ENCODE results near the gene DST.

The DST gene

DNA sequence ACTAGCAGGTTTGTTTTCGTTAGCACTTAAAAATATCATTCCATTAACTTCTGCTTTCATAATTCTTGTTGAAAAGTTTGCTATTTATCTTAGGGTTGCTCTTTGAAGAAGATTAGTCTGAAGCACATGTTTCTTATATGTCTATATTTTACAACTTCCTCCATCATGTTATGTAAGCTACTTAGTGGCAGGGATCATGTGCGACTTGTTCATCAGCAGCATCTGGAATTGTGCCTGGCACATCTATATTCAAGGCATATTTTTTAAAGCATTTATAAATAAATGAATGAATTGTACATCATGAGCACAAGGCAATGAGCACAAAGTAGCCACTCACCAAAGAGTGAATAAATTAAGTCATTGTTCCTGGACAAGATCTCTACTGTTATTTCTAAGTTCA is 208.1 kb downstream of the DST start:
- ChIA-PET CTCF (interaction anchor here (0.6 kb wide), 1 partner anchor 1247 kb away, joined by 3 read pairs; no protein-coding TSS in a partner anchor), POLR2A (no interaction called here)
- no peaks in the 10 kb centered on the region for H3K36me3 ChIP-seq (ENCODE audit: control insufficient read depth in 4 of 4, insufficient read depth in 4 of 4, low read length in 3 of 4)
- DNase-seq, result no peak
- no CpG with 5 or more reads among the region's 2 CpGs for WGBS (ENCODE audit: insufficient coverage)
- H3K9me3 ChIP-seq (ENCODE audit: control extremely low read depth in 1 of 5, control insufficient read depth in 4 of 5, insufficient read depth in 2 of 5, low read depth in 1 of 5, low read length in 4 of 5), result peaks cover 0 to 19% (median 5%) of the 10 kb centered on the region in 5 experiments
- H3K27ac ChIP-seq (ENCODE audit: insufficient read depth in 1 of 2, low read depth in 1 of 2, low read length in 2 of 2, poor library complexity in 1 of 2, severe bottlenecking in 2 of 2), result no peak overlapping the region
- H3K4me3 ChIP-seq (ENCODE audit: control insufficient read depth in 1 of 7, extremely low read depth in 1 of 7, insufficient read depth in 4 of 7, low read depth in 2 of 7, low read length in 6 of 7), result no peak overlapping the region
- no peaks in the 10 kb centered on the region for H3K27me3 ChIP-seq (replicated peaks in 2 of 5; ENCODE audit: control insufficient read depth in 4 of 5, insufficient read depth in 5 of 5, low read length in 4 of 5)
- no peaks in the 10 kb centered on the region for H3K4me1 ChIP-seq (ENCODE audit: control extremely low read depth in 1 of 4, control insufficient read depth in 4 of 4, insufficient read depth in 4 of 4, low read length in 3 of 4)

DNA sequence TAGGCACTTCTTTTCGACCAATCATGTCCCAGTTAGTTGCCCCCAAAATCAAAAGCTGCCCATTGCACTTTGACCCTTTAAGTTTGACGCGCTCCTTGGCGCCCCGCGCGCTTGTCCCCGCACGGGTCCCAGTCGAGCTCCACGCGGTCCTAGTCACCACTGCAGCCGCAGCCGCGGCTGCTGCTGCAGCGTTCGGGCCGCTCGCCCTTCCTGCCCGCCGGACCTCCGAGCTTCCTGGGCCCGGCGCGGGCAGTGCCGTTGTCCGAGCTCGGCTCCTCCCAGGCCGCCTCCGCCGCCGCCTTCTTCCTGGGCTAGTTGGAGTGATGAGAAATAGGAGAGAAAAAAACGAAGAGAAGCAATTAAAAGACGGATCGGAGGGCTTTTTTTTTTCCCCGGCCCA is 209.6 kb downstream of the DST start:
- Histone ChIP-seq H3K4me3 (ENCODE audit: control insufficient read depth in 1 of 7, extremely low read depth in 1 of 7, insufficient read depth in 4 of 7, low read depth in 2 of 7, low read length in 6 of 7) (no peak overlapping the region), H3K27ac (ENCODE audit: insufficient read depth in 1 of 2, low read depth in 1 of 2, low read length in 2 of 2, poor library complexity in 1 of 2, severe bottlenecking in 2 of 2) (no peak overlapping the region), H3K27me3 (replicated peaks in 2 of 5; ENCODE audit: control insufficient read depth in 4 of 5, insufficient read depth in 5 of 5, low read length in 4 of 5) (no peaks in the 10 kb centered on the region), H3K36me3 (ENCODE audit: control insufficient read depth in 4 of 4, insufficient read depth in 4 of 4, low read length in 3 of 4) (no peaks in the 10 kb centered on the region), H3K4me1 (ENCODE audit: control extremely low read depth in 1 of 4, control insufficient read depth in 4 of 4, insufficient read depth in 4 of 4, low read length in 3 of 4) (no peaks in the 10 kb centered on the region), H3K9me3 (ENCODE audit: control extremely low read depth in 1 of 5, control insufficient read depth in 4 of 5, insufficient read depth in 2 of 5, low read depth in 1 of 5, low read length in 4 of 5) (peaks cover 0 to 18% (median 5%) of the 10 kb centered on the region in 5 experiments)
- ChIA-PET POLR2A (no interaction called here), CTCF (no interaction called here)
- WGBS (ENCODE audit: insufficient coverage), result 69% methylated on average over 26 of the region's 36 CpGs
- DNase-seq, result no peak

DNA sequence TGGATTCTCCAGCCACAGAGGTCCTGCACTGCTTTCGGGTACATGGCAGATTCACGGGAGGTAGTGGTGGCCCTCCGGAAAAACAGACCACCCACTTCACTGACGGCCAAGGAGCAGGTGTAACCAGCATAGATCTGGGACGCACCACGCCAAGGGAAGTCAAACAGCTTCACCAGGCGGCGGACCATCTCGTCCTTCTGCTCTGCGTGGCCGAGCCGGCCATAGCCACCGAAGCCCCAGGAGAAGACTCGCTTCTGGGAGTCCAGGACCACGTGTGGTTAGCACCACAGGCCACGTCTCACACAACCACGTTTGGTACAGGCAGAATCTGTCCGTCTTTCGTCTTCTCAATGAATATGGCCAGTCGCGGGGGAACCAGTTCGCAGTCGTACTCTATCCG is 210.5 kb downstream of the DST start:
- no peak for DNase-seq
- CTCF ChIA-PET, result no interaction called here
- over 99% methylated on average over 24 of the region's 24 CpGs for WGBS (ENCODE audit: insufficient coverage)
- POLR2A ChIA-PET, result no interaction called here
- Histone ChIP-seq H3K27me3 (replicated peaks in 2 of 5; ENCODE audit: control insufficient read depth in 4 of 5, insufficient read depth in 5 of 5, low read length in 4 of 5) (no peaks in the 10 kb centered on the region), H3K4me1 (ENCODE audit: control extremely low read depth in 1 of 4, control insufficient read depth in 4 of 4, insufficient read depth in 4 of 4, low read length in 3 of 4) (no peaks in the 10 kb centered on the region), H3K4me3 (ENCODE audit: control insufficient read depth in 1 of 7, extremely low read depth in 1 of 7, insufficient read depth in 4 of 7, low read depth in 2 of 7, low read length in 6 of 7) (no peak overlapping the region), H3K36me3 (ENCODE audit: control insufficient read depth in 4 of 4, insufficient read depth in 4 of 4, low read length in 3 of 4) (no peaks in the 10 kb centered on the region), H3K9me3 (ENCODE audit: control extremely low read depth in 1 of 5, control insufficient read depth in 4 of 5, insufficient read depth in 2 of 5, low read depth in 1 of 5, low read length in 4 of 5) (peaks cover 0 to 18% (median 5%) of the 10 kb centered on the region in 5 experiments), H3K27ac (ENCODE audit: insufficient read depth in 1 of 2, low read depth in 1 of 2, low read length in 2 of 2, poor library complexity in 1 of 2, severe bottlenecking in 2 of 2) (no peak overlapping the region)

DNA sequence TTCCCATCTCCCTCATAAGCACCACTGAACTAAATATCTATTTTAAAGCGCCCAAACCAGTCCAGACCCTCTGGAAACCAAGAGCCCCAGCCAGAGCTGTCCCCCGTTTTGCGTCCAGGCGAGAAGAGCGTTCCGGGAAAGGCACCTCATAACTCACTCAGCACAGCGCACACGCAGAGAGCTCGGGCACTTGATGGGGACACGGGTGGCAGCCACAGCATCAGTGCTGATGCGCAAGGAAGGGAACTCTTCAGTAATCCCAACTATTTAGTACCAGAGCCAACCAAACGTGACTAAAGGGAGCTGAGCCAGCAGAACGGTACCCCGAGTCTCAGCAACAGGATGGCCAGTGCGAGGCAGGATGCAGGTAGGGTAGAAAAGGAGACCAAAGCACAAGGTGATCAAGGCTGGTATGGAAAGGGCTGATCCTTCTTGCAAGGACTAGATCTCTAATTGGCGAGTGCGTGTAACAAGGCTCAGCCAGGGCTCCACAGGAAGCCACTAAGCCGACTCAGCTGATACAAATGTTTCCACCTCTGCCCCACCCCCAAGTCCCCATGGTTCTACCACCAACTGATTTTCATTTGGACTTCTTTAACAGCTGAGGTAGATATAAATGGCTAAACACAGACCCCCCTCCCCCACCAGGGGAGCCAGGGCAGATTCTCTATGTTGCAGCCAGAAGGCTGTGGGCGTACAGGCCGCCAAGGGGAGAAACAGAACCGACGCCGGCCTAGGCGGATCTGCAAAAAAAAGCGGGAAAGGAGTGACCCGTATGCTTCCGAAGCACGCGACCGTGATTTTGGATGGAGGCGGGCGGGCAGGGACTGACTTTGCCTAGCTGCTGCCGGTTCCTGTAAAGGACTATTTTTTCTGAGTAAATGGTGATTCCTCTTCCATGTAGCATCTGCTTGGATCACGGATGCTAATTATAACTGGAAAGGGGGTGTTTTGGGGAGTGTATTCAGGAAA is 211.8 kb downstream of the DST start:
- ChIA-PET CTCF (no interaction called here), POLR2A (no interaction called here)
- 97% methylated on average over 24 of the region's 34 CpGs for WGBS (ENCODE audit: insufficient coverage)
- no peaks in the 10 kb centered on the region for H3K4me1 ChIP-seq (ENCODE audit: control extremely low read depth in 1 of 4, control insufficient read depth in 4 of 4, insufficient read depth in 4 of 4, low read length in 3 of 4)
- no peak overlapping the region for H3K27ac ChIP-seq (ENCODE audit: insufficient read depth in 1 of 2, low read depth in 1 of 2, low read length in 2 of 2, poor library complexity in 1 of 2, severe bottlenecking in 2 of 2)
- H3K9me3 ChIP-seq (ENCODE audit: control extremely low read depth in 1 of 5, control insufficient read depth in 4 of 5, insufficient read depth in 2 of 5, low read depth in 1 of 5, low read length in 4 of 5), result peaks cover 0 to 18% (median 5%) of the 10 kb centered on the region in 5 experiments
- H3K4me3 ChIP-seq (ENCODE audit: control insufficient read depth in 1 of 7, extremely low read depth in 1 of 7, insufficient read depth in 4 of 7, low read depth in 2 of 7, low read length in 6 of 7), result no peak overlapping the region
- no peaks in the 10 kb centered on the region for H3K36me3 ChIP-seq (ENCODE audit: control insufficient read depth in 4 of 4, insufficient read depth in 4 of 4, low read length in 3 of 4)
- no peaks in the 10 kb centered on the region for H3K27me3 ChIP-seq (replicated peaks in 2 of 5; ENCODE audit: control insufficient read depth in 4 of 5, insufficient read depth in 5 of 5, low read length in 4 of 5)
- no peak for DNase-seq

DNA sequence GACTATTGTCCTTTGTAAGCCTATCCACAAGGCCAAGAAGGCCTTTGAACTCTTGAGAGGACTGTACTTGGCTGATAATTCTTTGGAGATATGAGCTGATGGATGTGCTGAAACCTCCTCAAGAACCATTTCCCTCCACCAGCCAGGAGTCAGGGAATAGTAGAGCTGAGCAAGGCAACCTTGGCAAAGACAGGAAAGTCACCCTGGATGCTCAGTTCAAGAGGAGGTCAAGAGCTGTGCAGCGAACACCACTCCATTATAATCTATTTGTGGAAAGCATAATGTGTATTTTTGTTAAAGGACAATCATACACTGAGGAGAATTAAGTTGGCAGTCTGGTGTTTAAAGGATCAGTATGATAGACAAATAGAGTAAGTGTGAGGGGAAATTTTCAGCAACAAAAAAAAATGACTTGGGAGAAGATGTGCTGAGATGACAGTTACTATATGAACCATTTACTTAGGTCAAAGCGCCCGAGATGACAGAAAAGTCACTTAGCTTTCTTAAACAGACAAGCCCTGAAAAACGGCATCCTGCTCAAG is 218.1 kb downstream of the DST start:
- no peaks in the 10 kb centered on the region for H3K9me3 ChIP-seq (ENCODE audit: control extremely low read depth in 1 of 5, control insufficient read depth in 4 of 5, insufficient read depth in 2 of 5, low read depth in 1 of 5, low read length in 4 of 5)
- POLR2A ChIA-PET, result no interaction called here
- CTCF ChIA-PET, result no interaction called here
- 95% methylated on average over 3 of the region's 4 CpGs for WGBS (ENCODE audit: insufficient coverage)
- no peak for DNase-seq
- H3K27me3 ChIP-seq (replicated peaks in 2 of 5; ENCODE audit: control insufficient read depth in 4 of 5, insufficient read depth in 5 of 5, low read length in 4 of 5), result peaks cover 0 to 2% (median 0%) of the 10 kb centered on the region in 5 experiments
- no peak overlapping the region for H3K27ac ChIP-seq (ENCODE audit: insufficient read depth in 1 of 2, low read depth in 1 of 2, low read length in 2 of 2, poor library complexity in 1 of 2, severe bottlenecking in 2 of 2)
- no peaks in the 10 kb centered on the region for H3K36me3 ChIP-seq (ENCODE audit: control insufficient read depth in 4 of 4, insufficient read depth in 4 of 4, low read length in 3 of 4)
- no peak overlapping the region for H3K4me3 ChIP-seq (ENCODE audit: control insufficient read depth in 1 of 7, extremely low read depth in 1 of 7, insufficient read depth in 4 of 7, low read depth in 2 of 7, low read length in 6 of 7)
- H3K4me1 ChIP-seq (ENCODE audit: control extremely low read depth in 1 of 4, control insufficient read depth in 4 of 4, insufficient read depth in 4 of 4, low read length in 3 of 4), result no peaks in the 10 kb centered on the region

DNA sequence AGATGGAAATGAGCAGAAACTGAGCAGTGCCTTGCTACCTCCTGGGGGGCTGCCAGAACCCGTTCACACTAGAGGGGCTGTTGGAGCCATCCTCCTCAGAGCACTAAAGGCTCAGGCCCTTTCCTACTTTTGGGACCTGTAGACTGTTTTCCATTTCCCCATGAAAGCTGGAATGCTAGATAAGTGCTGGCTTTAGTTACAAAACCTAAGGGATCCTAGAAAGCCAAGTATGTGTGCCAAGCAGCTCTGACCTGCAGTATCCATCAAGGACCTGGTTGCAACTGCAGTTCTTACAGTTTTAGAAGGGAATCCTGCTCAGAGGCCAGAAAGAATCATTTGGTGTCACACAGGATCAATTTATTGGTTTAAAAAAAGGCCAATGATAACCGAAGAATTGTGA is 218.6 kb downstream of the DST start:
- no peaks in the 10 kb centered on the region for H3K4me1 ChIP-seq (ENCODE audit: control extremely low read depth in 1 of 4, control insufficient read depth in 4 of 4, insufficient read depth in 4 of 4, low read length in 3 of 4)
- no peaks in the 10 kb centered on the region for H3K9me3 ChIP-seq (ENCODE audit: control extremely low read depth in 1 of 5, control insufficient read depth in 4 of 5, insufficient read depth in 2 of 5, low read depth in 1 of 5, low read length in 4 of 5)
- CTCF ChIA-PET, result no interaction called here
- H3K27ac ChIP-seq (ENCODE audit: insufficient read depth in 1 of 2, low read depth in 1 of 2, low read length in 2 of 2, poor library complexity in 1 of 2, severe bottlenecking in 2 of 2), result no peak overlapping the region
- no peak overlapping the region for H3K4me3 ChIP-seq (ENCODE audit: control insufficient read depth in 1 of 7, extremely low read depth in 1 of 7, insufficient read depth in 4 of 7, low read depth in 2 of 7, low read length in 6 of 7)
- 80% methylated on average over 2 of the region's 2 CpGs for WGBS (ENCODE audit: insufficient coverage)
- DNase-seq, result no peak
- H3K36me3 ChIP-seq (ENCODE audit: control insufficient read depth in 4 of 4, insufficient read depth in 4 of 4, low read length in 3 of 4), result no peaks in the 10 kb centered on the region
- POLR2A ChIA-PET, result no interaction called here
- peaks cover 0 to 2% (median 0%) of the 10 kb centered on the region in 5 experiments for H3K27me3 ChIP-seq (replicated peaks in 2 of 5; ENCODE audit: control insufficient read depth in 4 of 5, insufficient read depth in 5 of 5, low read length in 4 of 5)

DNA sequence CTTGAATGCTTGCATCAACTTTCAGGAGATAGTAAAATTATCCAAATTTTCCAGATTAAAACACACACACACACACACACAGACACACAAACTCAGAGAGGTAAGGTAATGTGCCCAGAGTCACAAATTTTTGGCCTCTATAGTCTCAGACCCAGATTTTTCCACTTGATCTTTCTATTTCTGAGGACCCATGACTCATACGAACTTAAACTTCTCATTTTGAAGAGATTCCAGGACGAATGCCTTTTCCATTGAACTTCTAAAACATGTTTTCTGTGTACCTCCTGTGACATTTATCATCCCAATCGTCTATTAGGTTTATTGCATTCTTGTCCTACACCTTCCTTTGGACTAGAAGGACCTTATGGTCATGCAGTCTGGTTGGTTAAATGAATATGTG is 222.4 kb downstream of the DST start:
- Histone ChIP-seq H3K27me3 (replicated peaks in 2 of 5; ENCODE audit: control insufficient read depth in 4 of 5, insufficient read depth in 5 of 5, low read length in 4 of 5) (no peaks in the 10 kb centered on the region), H3K27ac (ENCODE audit: insufficient read depth in 1 of 2, low read depth in 1 of 2, low read length in 2 of 2, poor library complexity in 1 of 2, severe bottlenecking in 2 of 2) (no peak overlapping the region), H3K9me3 (ENCODE audit: control extremely low read depth in 1 of 5, control insufficient read depth in 4 of 5, insufficient read depth in 2 of 5, low read depth in 1 of 5, low read length in 4 of 5) (no peaks in the 10 kb centered on the region), H3K4me1 (ENCODE audit: control extremely low read depth in 1 of 4, control insufficient read depth in 4 of 4, insufficient read depth in 4 of 4, low read length in 3 of 4) (no peaks in the 10 kb centered on the region), H3K36me3 (ENCODE audit: control insufficient read depth in 4 of 4, insufficient read depth in 4 of 4, low read length in 3 of 4) (no peaks in the 10 kb centered on the region), H3K4me3 (ENCODE audit: control insufficient read depth in 1 of 7, extremely low read depth in 1 of 7, insufficient read depth in 4 of 7, low read depth in 2 of 7, low read length in 6 of 7) (no peak overlapping the region)
- CTCF ChIA-PET, result no interaction called here
- WGBS (ENCODE audit: insufficient coverage), result 100% methylated on average over 2 of the region's 3 CpGs
- POLR2A ChIA-PET, result interaction anchor here (0.5 kb wide), 1 partner anchor 16 kb away, joined by 5 read pairs; no protein-coding TSS in a partner anchor
- DNase-seq, result no peak

All from common myeloid progenitor, CD34-positive (primary cell).